SK-N-SH treated with all-trans-retinoic acid at 6 μM for 48 hours (cell line): ENCODE data around the gene MRPL41.
"Not testable (repeated sequence)": the region's sequence is repeated elsewhere in the genome, so short reads cannot be mapped to it uniquely, and the experiment has no call there.

Source experiments
- ATAC-seq: fragments of 200-7000 bp; cut with Tn5 transposase; 3 replicates; pipeline ENCODE4 v1.9.1; 2020; ENCODE audit warnings: mild to moderate bottlenecking, moderate library complexity
- ARNTL ChIP-seq: fragments of 450-650 bp; formaldehyde crosslinking; IDR thresholded peaks from 2 replicates; pipeline ENCODE4 v1.5.0; 2020; ENCODE audit warnings: low read depth, mild to moderate bottlenecking, moderate library complexity, borderline replicate concordance
- BACH2 ChIP-seq: fragments of 250-450 bp; sonication (Bioruptor Pico); IDR thresholded peaks from 2 replicates; pipeline ENCODE4 v1.9.0; 2021; ENCODE audit warnings: mild to moderate bottlenecking, borderline replicate concordance
- CSDC2 ChIP-seq: fragments of 250-450 bp; sonication (Bioruptor Pico); IDR thresholded peaks from 2 replicates; pipeline ENCODE4 v1.5.0; 2020; ENCODE audit warnings: mild to moderate bottlenecking, moderate library complexity
- ESRRG ChIP-seq: fragments of 250-450 bp; sonication (Bioruptor Pico); IDR thresholded peaks from 2 replicates; pipeline ENCODE4 v1.6.1; 2021; ENCODE audit warnings: mild to moderate bottlenecking
- GLIS3 ChIP-seq: fragments of 250-450 bp; sonication (Bioruptor Pico); IDR thresholded peaks from 2 replicates; pipeline ENCODE4 v1.5.0; 2020; ENCODE audit warnings: mild to moderate bottlenecking, moderate library complexity
- ISL1 ChIP-seq: fragments of 250-450 bp; sonication (Bioruptor Pico); IDR thresholded peaks from 2 replicates; pipeline ENCODE4 v2.1.2; 2022; ENCODE audit warnings: mild to moderate bottlenecking, moderate library complexity
- OSR1 ChIP-seq: fragments of 250-450 bp; sonication (Bioruptor Pico); IDR thresholded peaks from 2 replicates; pipeline ENCODE4 v1.8.0; 2022; ENCODE audit warnings: moderate library complexity, mild to moderate bottlenecking, inconsistent platforms
- PPARA ChIP-seq: fragments of 250-450 bp; sonication (Bioruptor Pico); IDR thresholded peaks from 2 replicates; pipeline ENCODE4 v1.5.0; 2020; ENCODE audit warnings: mild to moderate bottlenecking, borderline replicate concordance
- SNAI2 ChIP-seq: fragments of 250-450 bp; sonication (Bioruptor Pico); IDR thresholded peaks from 2 replicates; pipeline ENCODE4 v1.5.0; 2020; ENCODE audit warnings: mild to moderate bottlenecking, moderate library complexity
- TOX ChIP-seq: fragments of 250-450 bp; sonication (Bioruptor Pico); IDR thresholded peaks from 2 replicates; pipeline ENCODE4 v1.8.0; 2021; ENCODE audit warnings: mild to moderate bottlenecking, moderate library complexity, borderline replicate concordance
- ZC3H10 ChIP-seq: fragments of 250-450 bp; sonication (Bioruptor Pico); IDR thresholded peaks from 2 replicates; pipeline ENCODE4 v1.5.1; 2021; ENCODE audit warnings: mild to moderate bottlenecking, moderate library complexity
- ZFP3 ChIP-seq: fragments of 250-450 bp; sonication (Bioruptor Pico); IDR thresholded peaks from 2 replicates; pipeline ENCODE4 v1.5.0; 2020; ENCODE audit warnings: mild to moderate bottlenecking, moderate library complexity
- ZNF565 ChIP-seq: fragments of 450-650 bp; formaldehyde crosslinking; conservative IDR thresholded peaks from 2 replicates; pipeline ENCODE4 v1.5.0; 2020; ENCODE audit warnings: low read depth, mild to moderate bottlenecking, moderate library complexity
- ZNF70 ChIP-seq: fragments of 450-650 bp; formaldehyde crosslinking; IDR thresholded peaks from 2 replicates; pipeline ENCODE4 v1.5.0; 2020; ENCODE audit warnings: mild to moderate bottlenecking, moderate library complexity
- TF ChIP-seq, protein P1 (sequence below): fragments of 250-450 bp; sonication (Bioruptor Pico); IDR thresholded peaks from 2 replicates; pipeline ENCODE4 v1.5.1; 2021; ENCODE audit warnings: mild to moderate bottlenecking, moderate library complexity
- TF ChIP-seq, protein P2 (sequence below): fragments of 250-450 bp; sonication (Bioruptor Pico); IDR thresholded peaks from 2 replicates; pipeline ENCODE4 v1.5.1; 2020; ENCODE audit warnings: low read depth, mild to moderate bottlenecking, moderate library complexity
- TF ChIP-seq, protein P3 (sequence below): fragments of 250-450 bp; sonication (Bioruptor Pico); IDR thresholded peaks from 2 replicates; pipeline ENCODE4 v1.8.0; 2021; ENCODE audit warnings: low read depth, mild to moderate bottlenecking, moderate library complexity, borderline replicate concordance

The MRPL41 gene

DNA sequence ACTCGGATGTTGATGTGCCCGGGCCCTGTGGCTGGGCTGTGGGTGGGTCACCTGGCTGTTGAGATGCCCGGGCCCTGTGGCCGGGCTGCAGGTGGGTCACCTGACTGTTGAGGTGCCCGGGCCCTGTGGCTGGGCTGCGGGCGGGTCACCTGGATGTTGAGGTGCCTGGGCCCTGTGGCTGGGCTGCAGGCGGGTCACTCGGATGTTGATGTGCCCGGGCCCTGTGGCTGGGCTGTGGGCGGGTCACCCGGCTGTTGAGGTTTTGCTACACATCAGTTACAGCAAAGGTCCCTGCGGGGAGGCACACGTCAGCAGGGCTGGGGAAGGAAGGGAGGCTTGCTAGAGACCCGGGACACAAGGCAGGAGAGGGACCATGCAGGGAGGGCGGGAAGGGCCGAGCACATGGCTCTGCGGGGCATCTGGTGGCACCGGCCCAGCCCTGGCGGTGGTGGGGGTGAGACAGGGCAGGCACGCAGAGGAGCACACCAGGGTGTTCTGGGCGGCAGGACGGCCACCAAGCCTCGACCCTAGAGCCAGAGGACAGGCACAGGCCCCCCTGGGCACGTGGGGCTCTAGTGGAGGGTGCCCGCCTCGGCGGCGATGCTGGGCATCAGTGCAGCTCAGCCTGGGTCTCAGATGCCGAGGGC, 36.9 kb upstream of the MRPL41 start:
- no peak; the same call in 2 of the 3 replicates for ATAC-seq
- TF ChIP-seq CSDC2 (CRISPR knock-in tag) (no peak), GLIS3 (no peak), ARNTL (CRISPR knock-in tag) (no peak), BACH2 (no peak), ESRRG (CRISPR knock-in tag) (no peak), PPARA (no peak), SNAI2 (CRISPR knock-in tag) (no peak), ZNF565 (no peak), ISL1 (no peak)
- TF ChIP-seq, protein P1, sequence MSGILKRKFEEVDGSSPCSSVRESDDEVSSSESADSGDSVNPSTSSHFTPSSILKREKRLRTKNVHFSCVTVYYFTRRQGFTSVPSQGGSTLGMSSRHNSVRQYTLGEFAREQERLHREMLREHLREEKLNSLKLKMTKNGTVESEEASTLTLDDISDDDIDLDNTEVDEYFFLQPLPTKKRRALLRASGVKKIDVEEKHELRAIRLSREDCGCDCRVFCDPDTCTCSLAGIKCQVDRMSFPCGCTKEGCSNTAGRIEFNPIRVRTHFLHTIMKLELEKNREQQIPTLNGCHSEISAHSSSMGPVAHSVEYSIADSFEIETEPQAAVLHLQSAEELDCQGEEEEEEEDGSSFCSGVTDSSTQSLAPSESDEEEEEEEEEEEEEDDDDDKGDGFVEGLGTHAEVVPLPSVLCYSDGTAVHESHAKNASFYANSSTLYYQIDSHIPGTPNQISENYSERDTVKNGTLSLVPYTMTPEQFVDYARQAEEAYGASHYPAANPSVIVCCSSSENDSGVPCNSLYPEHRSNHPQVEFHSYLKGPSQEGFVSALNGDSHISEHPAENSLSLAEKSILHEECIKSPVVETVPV (CRISPR knock-in tag), result no peak
- TF ChIP-seq, protein P2, sequence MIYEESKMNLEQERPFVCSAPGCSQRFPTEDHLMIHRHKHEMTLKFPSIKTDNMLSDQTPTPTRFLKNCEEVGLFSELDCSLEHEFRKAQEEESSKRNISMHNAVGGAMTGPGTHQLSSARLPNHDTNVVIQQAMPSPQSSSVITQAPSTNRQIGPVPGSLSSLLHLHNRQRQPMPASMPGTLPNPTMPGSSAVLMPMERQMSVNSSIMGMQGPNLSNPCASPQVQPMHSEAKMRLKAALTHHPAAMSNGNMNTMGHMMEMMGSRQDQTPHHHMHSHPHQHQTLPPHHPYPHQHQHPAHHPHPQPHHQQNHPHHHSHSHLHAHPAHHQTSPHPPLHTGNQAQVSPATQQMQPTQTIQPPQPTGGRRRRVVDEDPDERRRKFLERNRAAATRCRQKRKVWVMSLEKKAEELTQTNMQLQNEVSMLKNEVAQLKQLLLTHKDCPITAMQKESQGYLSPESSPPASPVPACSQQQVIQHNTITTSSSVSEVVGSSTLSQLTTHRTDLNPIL (CRISPR knock-in tag), result no peak
- TF ChIP-seq, all 23 proteins: peak for 0

- no peak; the same call in 2 of the 3 replicates for ATAC-seq
- TF ChIP-seq SNAI2 (CRISPR knock-in tag) (no peak), PPARA (no peak), ZC3H10 (CRISPR knock-in tag) (no peak), ISL1 (no peak), GLIS3 (no peak), TOX (CRISPR knock-in tag) (no peak), CSDC2 (CRISPR knock-in tag) (no peak), ZFP3 (CRISPR knock-in tag) (no peak)
- TF ChIP-seq, protein P1 (CRISPR knock-in tag), result no peak
Measured at GRCh38 chr9:137515338-137515724, 36.3 kb upstream of the MRPL41 start.

GRCh38 chr9:137516144-137516917, 35.3 kb upstream of the MRPL41 start:
- ATAC-seq, result peak; percentile 34; the same call in 2 of the 3 replicates
- TF ChIP-seq TOX (CRISPR knock-in tag) (no peak), OSR1 (no peak), GLIS3 (no peak), ZC3H10 (CRISPR knock-in tag) (no peak), SNAI2 (CRISPR knock-in tag) (no peak), ZNF70 (no peak), CSDC2 (CRISPR knock-in tag) (no peak), ZNF565 (no peak)
- TF ChIP-seq, protein P2 (CRISPR knock-in tag), result no peak
- TF ChIP-seq, protein P3, sequence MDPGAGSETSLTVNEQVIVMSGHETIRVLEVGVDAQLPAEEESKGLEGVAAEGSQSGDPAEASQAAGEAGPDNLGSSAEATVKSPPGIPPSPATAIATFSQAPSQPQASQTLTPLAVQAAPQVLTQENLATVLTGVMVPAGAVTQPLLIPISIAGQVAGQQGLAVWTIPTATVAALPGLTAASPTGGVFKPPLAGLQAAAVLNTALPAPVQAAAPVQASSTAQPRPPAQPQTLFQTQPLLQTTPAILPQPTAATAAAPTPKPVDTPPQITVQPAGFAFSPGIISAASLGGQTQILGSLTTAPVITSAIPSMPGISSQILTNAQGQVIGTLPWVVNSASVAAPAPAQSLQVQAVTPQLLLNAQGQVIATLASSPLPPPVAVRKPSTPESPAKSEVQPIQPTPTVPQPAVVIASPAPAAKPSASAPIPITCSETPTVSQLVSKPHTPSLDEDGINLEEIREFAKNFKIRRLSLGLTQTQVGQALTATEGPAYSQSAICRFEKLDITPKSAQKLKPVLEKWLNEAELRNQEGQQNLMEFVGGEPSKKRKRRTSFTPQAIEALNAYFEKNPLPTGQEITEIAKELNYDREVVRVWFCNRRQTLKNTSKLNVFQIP, result no peak
- TF ChIP-seq, all 23 proteins: peak for 0

GRCh38 chr9:137518661-137519459, 32.8 kb upstream of the MRPL41 start:
- ATAC-seq, result not testable (repeated sequence)
